Activated naive CD4-positive, alpha-beta T cell treated with anti-CD3 and anti-CD28 coated beads, Interleukin-2, amount 50 U/mL, for 24 hours (primary cell): ENCODE results near the gene SPINK1.

Source experiments
- H3K27ac Mint-ChIP-seq: one replicate; pipeline ENCODE4 v1.8.0; 2021; ENCODE audit warnings: mild to moderate bottlenecking, mixed read lengths
- H3K27me3 Mint-ChIP-seq: one replicate; pipeline ENCODE4 v1.8.0; 2021; ENCODE audit warnings: mixed read lengths
- H3K36me3 Mint-ChIP-seq: one replicate; pipeline ENCODE4 v1.8.0; 2021; ENCODE audit warnings: mixed read lengths
- H3K4me1 Mint-ChIP-seq: one replicate; pipeline ENCODE4 v1.8.0; 2021; ENCODE audit warnings: mixed read lengths
- H3K4me3 Mint-ChIP-seq: one replicate; pipeline ENCODE4 v1.8.0; 2021; ENCODE audit warnings: mild to moderate bottlenecking, mixed read lengths
- H3K9me3 Mint-ChIP-seq: one replicate; pipeline ENCODE4 v1.8.0; 2021; ENCODE audit warnings: mixed read lengths

Gene SPINK1

DNA sequence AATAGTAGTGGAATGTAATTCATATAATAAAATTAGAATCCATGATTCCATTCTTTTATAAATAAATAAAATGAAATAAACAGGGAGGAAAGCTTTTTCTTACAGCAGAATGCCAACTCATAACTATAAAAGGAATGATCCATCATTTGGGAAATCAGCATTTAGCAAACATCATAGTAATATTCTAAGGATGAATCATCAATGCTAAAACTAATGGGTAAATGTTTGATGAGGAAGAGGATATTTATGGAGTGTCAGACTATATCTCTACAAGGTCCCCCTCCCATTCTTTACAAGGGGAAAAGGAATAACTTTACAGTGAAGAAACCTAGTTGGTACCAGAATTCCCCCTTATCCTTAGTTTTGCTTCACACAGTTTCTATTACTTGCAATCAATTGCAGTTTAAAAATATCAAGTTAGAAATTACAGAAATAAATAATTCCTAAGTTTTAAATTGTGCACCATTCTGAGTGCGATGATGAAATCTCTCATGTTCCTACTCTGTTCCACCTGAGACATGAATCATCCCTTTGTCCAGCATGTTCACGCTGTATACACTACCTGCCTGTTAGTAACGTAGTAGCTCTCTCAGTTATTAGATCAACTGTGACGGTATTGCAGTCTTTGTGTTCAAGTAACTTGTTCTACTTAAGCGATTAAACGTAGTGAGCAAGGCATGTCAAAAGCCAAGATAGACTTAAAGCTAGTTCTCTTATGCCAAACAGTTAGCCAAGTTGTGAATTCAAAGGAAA is 34.7 kb downstream of the SPINK1 start:
- Mint-ChIP-seq H3K4me3 (no peak overlapping the region), H3K4me1 (no peaks in the 10 kb centered on the region), H3K27me3 (no peaks in the 10 kb centered on the region), H3K9me3 (no peaks in the 10 kb centered on the region), H3K36me3 (no peaks in the 10 kb centered on the region), H3K27ac (no peak overlapping the region)

DNA sequence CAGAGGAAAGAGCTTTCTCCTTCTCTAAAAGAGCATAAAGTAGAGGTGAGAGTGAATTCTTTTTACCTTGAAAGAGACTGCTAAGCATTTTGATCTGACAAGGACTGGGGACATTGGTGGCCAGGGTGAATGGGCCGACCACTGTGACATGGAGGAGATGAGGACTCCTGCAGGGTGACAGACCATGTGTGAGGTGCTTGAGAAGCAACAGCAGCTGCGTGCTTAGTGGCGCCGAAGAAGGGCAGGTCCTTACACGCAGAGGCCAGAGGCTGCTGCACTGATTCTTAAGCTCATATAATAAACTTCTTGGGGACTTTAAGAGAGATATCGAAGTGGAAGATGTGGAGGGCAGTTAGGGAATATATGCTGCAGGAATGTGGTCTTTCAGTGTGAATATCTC is 40.3 kb downstream of the SPINK1 start:
- Mint-ChIP-seq H3K9me3 (no peaks in the 10 kb centered on the region), H3K4me3 (no peak overlapping the region), H3K36me3 (no peaks in the 10 kb centered on the region), H3K4me1 (no peaks in the 10 kb centered on the region), H3K27me3 (no peaks in the 10 kb centered on the region), H3K27ac (no peak overlapping the region)

DNA sequence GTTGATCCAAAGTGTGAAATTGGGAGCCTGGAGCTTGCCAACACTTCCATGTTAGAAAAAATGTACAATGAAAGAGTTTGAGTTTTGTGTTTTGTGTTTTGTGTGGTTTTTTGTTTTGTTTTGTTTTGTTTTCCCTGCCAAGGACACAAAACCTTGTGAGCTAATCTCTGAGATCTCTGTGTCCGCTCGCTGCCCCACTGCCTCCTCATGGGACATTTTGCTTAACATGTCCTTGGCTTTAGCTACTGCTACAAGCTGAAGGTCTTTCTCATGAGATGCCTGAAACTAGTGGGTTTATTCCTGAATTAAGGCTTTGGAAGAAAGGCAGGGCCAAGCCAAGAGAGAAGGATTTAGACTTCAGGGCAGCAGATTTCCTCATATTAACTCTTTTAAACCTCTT is 41.7 kb downstream of the SPINK1 start:
- Mint-ChIP-seq H3K27me3 (no peaks in the 10 kb centered on the region), H3K4me1 (no peaks in the 10 kb centered on the region), H3K4me3 (no peak overlapping the region), H3K27ac (no peak overlapping the region), H3K36me3 (no peaks in the 10 kb centered on the region), H3K9me3 (no peaks in the 10 kb centered on the region)

DNA sequence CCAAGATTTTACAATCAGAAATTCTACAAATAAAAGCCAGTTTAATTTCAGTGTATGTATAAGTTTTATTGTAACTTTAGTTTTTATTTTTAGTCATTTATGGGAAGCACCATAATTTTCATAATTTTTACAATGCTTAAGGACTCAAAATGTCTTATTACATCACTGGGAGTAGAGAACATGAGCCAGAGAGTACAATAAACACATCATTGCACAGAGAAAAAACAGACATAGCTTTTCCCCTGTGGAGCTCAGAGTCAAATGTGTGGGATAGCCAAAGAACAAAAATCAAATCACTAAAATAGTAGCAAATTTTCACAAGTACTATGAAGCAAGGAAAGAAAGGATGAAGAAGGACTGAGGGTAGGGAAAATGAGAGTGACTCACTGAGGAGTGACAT is 43.4 kb downstream of the SPINK1 start:
- no peaks in the 10 kb centered on the region for H3K36me3 Mint-ChIP-seq
- H3K4me1 Mint-ChIP-seq: no peaks in the 10 kb centered on the region
- no peak overlapping the region for H3K4me3 Mint-ChIP-seq
- no peak overlapping the region for H3K27ac Mint-ChIP-seq
- H3K9me3 Mint-ChIP-seq: no peaks in the 10 kb centered on the region
- H3K27me3 Mint-ChIP-seq: no peaks in the 10 kb centered on the region

DNA sequence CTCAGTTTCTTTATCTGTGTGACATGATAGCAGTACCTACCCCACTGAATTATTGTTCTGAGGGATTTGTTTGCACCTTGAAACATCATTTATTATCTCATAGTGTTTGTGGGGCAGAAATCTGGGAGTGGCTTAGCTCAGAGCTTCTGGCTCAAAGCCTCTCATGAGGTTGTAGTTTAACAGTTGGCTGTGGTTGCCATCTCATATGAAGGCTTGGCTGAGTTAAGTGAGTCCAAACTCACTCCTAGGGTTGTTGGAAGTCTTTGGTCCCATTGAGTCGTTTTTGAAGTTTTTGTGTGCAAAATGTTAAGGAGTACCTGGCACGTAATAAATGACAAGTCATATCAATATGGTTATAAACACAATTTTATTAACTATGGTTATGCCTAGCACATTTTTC is 45.3 kb downstream of the SPINK1 start:
- Mint-ChIP-seq H3K4me1 (peaks cover 11% of the 10 kb centered on the region), H3K27ac (no peak overlapping the region), H3K4me3 (no peak overlapping the region), H3K27me3 (no peaks in the 10 kb centered on the region), H3K9me3 (no peaks in the 10 kb centered on the region), H3K36me3 (no peaks in the 10 kb centered on the region)

DNA sequence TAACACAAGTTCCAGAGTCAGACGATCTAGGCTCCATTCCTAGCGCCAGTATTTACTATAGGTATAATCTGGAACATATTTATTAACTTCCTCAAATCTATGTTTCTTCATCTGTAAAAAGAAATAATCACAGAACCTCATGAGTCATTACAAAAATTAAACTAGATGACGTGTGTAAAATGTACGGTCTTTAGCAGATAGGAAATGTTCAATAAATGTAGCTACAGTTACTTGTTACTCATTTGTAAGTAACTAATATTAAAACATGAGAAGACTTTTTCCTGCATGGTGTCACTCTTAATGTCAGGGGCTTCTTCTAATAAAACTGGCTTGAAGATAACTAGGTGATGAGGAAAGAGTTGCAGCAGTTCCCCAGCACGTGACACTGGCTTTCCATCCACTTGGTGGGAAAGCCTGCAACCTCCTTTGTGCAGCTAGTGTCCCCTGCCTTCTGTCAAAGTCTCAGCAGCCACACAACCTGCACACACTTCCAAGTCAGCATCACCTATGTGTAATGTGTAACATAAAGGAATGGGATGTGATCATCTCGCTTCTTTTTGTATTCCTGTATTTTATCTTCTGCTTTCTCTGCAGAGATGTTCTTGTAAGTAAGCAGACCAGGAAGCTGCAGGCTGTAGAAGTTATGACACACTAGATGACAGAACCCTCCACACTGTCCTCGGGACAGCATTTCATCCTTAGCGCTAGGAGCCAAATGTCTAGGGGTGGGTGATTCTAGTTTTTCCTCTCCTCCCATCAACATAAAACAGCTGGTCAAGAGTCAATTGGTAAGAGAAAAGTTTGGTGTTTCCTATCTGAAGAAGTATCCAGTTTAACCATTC is 47.1 kb downstream of the SPINK1 start:
- H3K27me3 Mint-ChIP-seq: no peaks in the 10 kb centered on the region
- no peak overlapping the region for H3K27ac Mint-ChIP-seq
- H3K4me3 Mint-ChIP-seq: no peak overlapping the region
- H3K36me3 Mint-ChIP-seq: no peaks in the 10 kb centered on the region
- H3K4me1 Mint-ChIP-seq: peaks cover 19% of the 10 kb centered on the region
- no peaks in the 10 kb centered on the region for H3K9me3 Mint-ChIP-seq

DNA sequence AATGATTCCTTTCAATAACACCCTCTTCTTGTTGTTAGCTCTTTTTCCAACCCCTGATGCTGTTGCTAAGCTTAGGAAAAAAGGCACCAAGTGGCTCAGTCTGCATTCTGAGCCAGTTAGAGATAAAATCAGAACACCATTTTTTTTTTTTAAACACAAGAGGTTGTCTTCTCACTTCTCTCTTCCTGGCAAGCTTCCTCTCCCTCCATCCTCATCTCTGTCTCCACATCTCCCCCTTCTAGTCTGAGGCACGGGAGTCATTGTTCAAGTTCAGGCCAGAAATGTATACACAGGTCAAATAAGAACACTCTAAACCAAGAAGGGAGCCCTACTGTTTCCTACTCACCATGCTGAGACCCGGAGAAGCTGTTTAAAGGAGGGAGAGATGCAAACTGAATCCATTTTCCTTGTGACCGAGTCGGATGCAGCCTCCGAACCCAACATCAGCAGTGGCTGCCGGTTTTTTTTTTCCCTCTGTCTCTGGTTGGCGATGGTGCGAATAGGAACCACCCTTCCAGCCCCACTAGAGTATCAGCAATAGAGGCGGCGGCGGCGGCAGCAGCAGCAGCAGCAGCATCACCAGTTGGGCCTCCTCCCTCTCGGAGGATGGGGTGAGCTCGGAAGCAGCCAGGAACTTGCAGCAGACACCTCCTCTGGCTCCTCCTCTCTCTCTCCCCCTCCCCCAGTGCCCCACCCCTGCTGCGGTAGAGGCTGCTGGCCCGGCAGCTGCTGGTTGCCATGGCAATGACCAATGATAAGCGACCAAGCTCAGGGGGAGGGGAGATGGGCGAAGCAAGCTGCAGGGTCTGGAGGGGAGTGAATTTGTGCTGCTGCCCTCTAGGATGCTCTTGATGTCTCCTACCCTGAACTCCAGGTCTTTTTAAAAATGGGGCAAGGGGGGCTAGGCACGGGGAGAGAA is 49.1 kb downstream of the SPINK1 start, which contains the start of gene JAKMIP2:
Gene JAKMIP2, minus strand, starts transcription at position 619 of the 919 bp plus-strand sequence. CDS start 110,922 bp downstream, outside the sequence.
- Mint-ChIP-seq H3K36me3 (no peaks in the 10 kb centered on the region), H3K4me3 (peak within 1 kb of the TSS; percentile 73), H3K27me3 (no peaks in the 10 kb centered on the region), H3K4me1 (peaks cover 19% of the 10 kb centered on the region), H3K9me3 (no peaks in the 10 kb centered on the region), H3K27ac (peak within 1 kb of the TSS; percentile 26)

DNA sequence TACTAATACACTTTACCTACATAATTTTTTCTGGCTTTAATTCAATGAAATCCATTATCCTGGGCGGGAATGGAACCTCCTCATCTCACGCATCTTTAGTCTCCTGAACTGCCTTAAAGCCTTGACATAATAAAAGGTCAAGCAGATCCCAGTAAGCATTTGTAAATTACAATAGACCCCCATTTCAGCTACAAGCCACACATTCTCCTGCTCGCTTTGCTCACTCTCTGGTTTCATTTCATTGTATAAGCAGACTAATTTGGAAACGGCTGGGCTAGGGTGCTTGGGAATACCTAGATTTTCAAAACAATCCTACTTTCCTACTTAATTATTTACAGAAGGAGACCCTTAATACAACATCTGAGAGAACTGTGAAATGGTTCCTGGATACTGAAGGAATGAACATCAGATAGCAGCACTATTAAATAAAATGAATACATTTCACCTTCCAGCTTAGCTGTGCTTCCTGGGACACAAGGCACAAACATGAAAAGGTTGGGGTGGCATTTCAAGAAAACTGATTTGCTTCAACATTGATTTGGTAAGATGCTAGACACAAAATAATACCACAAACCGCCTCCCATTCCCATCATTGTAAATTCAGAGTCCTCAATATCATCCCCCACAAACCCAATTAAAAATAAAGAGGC is 50.4 kb downstream of the SPINK1 start:
- Mint-ChIP-seq H3K4me3 (peak overlapping the region; percentile 36), H3K27ac (peak overlapping the region; percentile 12), H3K9me3 (peaks cover 4% of the 10 kb centered on the region)

DNA sequence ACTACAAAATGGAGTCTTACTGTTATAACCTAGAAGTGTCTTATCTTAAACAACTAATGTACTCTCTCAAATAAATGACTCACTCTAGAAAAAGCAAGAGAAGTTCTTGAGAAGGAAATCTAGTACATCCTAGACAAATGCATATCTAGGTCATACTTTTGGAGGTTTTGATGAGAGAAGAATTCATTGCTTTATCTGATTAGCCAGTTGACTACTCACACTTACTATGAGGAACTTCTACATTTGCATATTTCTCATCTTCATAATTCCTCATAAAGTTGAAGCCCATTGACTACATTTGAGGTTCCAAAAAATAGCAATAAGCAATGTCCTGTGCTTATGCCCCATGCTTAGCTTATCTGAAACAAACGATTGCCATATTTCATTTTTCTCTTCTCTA is 51.8 kb downstream of the SPINK1 start:
- no peaks in the 10 kb centered on the region for H3K27me3 Mint-ChIP-seq
- no peak overlapping the region for H3K27ac Mint-ChIP-seq
- no peak overlapping the region for H3K4me3 Mint-ChIP-seq
- peaks cover 4% of the 10 kb centered on the region for H3K9me3 Mint-ChIP-seq
- peaks cover 19% of the 10 kb centered on the region for H3K4me1 Mint-ChIP-seq
- no peaks in the 10 kb centered on the region for H3K36me3 Mint-ChIP-seq

More for the DNA sequence above, 50.4 kb downstream of the SPINK1 start:
- Mint-ChIP-seq H3K4me1 (peaks cover 19% of the 10 kb centered on the region), H3K36me3 (no peaks in the 10 kb centered on the region), H3K27me3 (no peaks in the 10 kb centered on the region)

DNA sequence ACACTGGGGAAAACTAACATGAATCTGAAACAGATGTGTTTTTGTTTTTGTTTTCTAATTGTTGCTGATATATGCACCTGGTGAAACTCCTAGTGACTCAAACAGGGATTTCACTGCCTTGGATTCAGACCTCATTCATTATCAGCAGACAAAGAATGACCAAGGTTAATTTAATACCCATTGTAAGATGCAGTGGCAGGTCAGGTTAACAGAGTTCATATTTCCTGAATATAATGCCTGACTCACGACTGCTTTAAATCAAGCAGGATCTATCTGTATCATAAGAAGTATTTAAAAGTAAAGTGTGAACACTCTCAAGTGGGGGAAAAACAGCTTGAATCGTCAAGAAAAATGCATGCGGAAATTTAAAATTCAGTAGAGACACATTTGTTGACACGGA is 54.5 kb downstream of the SPINK1 start:
- Mint-ChIP-seq H3K36me3 (no peaks in the 10 kb centered on the region), H3K27me3 (no peaks in the 10 kb centered on the region), H3K4me1 (peaks cover 14% of the 10 kb centered on the region), H3K9me3 (peaks cover 4% of the 10 kb centered on the region), H3K27ac (no peak overlapping the region), H3K4me3 (no peak overlapping the region)
